Activated CD4-positive, alpha-beta memory T cell treated with anti-CD3 and anti-CD28 coated beads, Interleukin-2, amount 10 ng/mL, durations not matched to agents 7 days and 5 days (primary cell): Measurements from ENCODE around the gene ABHD12. TPM values are rescaled to one million over a fixed set of nuclear protein-coding genes. Genes with fewer than 3 reads are reported as not detected.
A peak's percentile ranks its signal among the peaks of the same experiment; 100 is the strongest.

ENCODE experiments used
- CTCF ChIA-PET: fragments of 350-600 bp; sonication (Branson Sonifier 250); formaldehyde crosslinking; loops from one replicate; lab custom pipeline; 2021; ENCODE audit warnings: antibody characterized with exemption, inconsistent platforms; lab: Charles Lee
- POLR2A ChIA-PET: fragments of 350-600 bp; sonication (Branson Sonifier 250); formaldehyde crosslinking; loops from one replicate; lab custom pipeline; 2021; ENCODE audit warnings: antibody characterized with exemption; lab: Charles Lee
- DNase-seq: peaks from one replicate; pipeline ENCODE4 v3.0.0-alpha.2; 2020
- H3K27ac Mint-ChIP-seq: one replicate; pipeline ENCODE4 v1.8.0; 2021; ENCODE audit warnings: mild to moderate bottlenecking, mixed read lengths
- H3K27me3 Mint-ChIP-seq: one replicate; pipeline ENCODE4 v1.8.0; 2021; ENCODE audit warnings: mixed read lengths
- H3K36me3 Mint-ChIP-seq: one replicate; pipeline ENCODE4 v1.8.0; 2021; ENCODE audit warnings: low read depth, mixed read lengths
- H3K4me1 Mint-ChIP-seq: one replicate; pipeline ENCODE4 v1.8.0; 2021; ENCODE audit warnings: mixed read lengths
- H3K4me3 Mint-ChIP-seq: one replicate; pipeline ENCODE4 v1.8.0; 2021; ENCODE audit warnings: mild to moderate bottlenecking, mixed read lengths
- H3K9me3 Mint-ChIP-seq: one replicate; pipeline ENCODE4 v1.8.0; 2021; ENCODE audit warnings: mixed read lengths
- total RNA-seq, 2 experiments: library from RNA; stranded (reverse); gene quantifications; one replicate each; pipeline ENCODE4 v1.2.3, GENCODE V29; 2021

Gene ABHD12
- total RNA-seq, 2 experiments from 2014 or later = 30.8 to 31.7 TPM

GRCh38 chr20:25303292-25304024, 87.2 kb downstream of the ABHD12 start:
- H3K4me1 Mint-ChIP-seq = peaks cover 2% of the 10 kb centered on the region
- H3K9me3 Mint-ChIP-seq = no peaks in the 10 kb centered on the region
- peaks cover 5% of the 10 kb centered on the region for H3K36me3 Mint-ChIP-seq
- ChIA-PET POLR2A (no interaction called here), CTCF (interaction anchor here (0.9 kb wide), 1 partner anchor 96 kb away, joined by 3 read pairs; no protein-coding TSS in a partner anchor)
- H3K27me3 Mint-ChIP-seq = no peaks in the 10 kb centered on the region
- H3K4me3 Mint-ChIP-seq = no peak overlapping the region
- no peak overlapping the region for H3K27ac Mint-ChIP-seq
- DNase-seq = no peak

- no peak overlapping the region for H3K4me3 Mint-ChIP-seq
- peaks cover 6% of the 10 kb centered on the region for H3K36me3 Mint-ChIP-seq
- peaks cover 5% of the 10 kb centered on the region for H3K4me1 Mint-ChIP-seq
- CTCF ChIA-PET = no interaction called here
- H3K9me3 Mint-ChIP-seq = no peaks in the 10 kb centered on the region
- H3K27me3 Mint-ChIP-seq = no peaks in the 10 kb centered on the region
- H3K27ac Mint-ChIP-seq = no peak overlapping the region
- DNase-seq = no peak
- POLR2A ChIA-PET = no interaction called here
Measured at GRCh38 chr20:25302596-25302995, 88.0 kb downstream of the ABHD12 start.

GRCh38 chr20:25301357-25301920, 89.2 kb downstream of the ABHD12 start:
- H3K4me3 Mint-ChIP-seq = no peak overlapping the region
- H3K9me3 Mint-ChIP-seq = no peaks in the 10 kb centered on the region
- no peak for DNase-seq
- H3K4me1 Mint-ChIP-seq = peaks cover 10% of the 10 kb centered on the region
- ChIA-PET POLR2A (interaction anchor here (0.6 to 1.2 kb wide), 2 partner anchors 106 to 243 kb away, joined by 3 read pairs; partner anchors contain the start of genes ACSS1 and ENTPD6), CTCF (interaction anchor here (1.6 kb wide), 1 partner anchor 98 kb away, joined by 5 read pairs; no protein-coding TSS in a partner anchor)
- H3K27ac Mint-ChIP-seq = no peak overlapping the region
- H3K27me3 Mint-ChIP-seq = no peaks in the 10 kb centered on the region
- peaks cover 6% of the 10 kb centered on the region for H3K36me3 Mint-ChIP-seq

- Mint-ChIP-seq H3K4me1 (peaks cover 11% of the 10 kb centered on the region), H3K36me3 (peaks cover 6% of the 10 kb centered on the region), H3K4me3 (no peak overlapping the region), H3K27ac (no peak overlapping the region), H3K9me3 (no peaks in the 10 kb centered on the region), H3K27me3 (no peaks in the 10 kb centered on the region)
- POLR2A ChIA-PET = interaction anchor here (0.7 to 1.2 kb wide), 2 partner anchors 9 to 105 kb away, joined by 3 read pairs; partner anchors contain the start of gene ENTPD6
- no peak for DNase-seq
- CTCF ChIA-PET = interaction anchor here (1.5 to 1.6 kb wide), 2 partner anchors 98 to 107 kb away, joined by 5 to 7 read pairs; partner anchors contain the start of gene GINS1
Measured at GRCh38 chr20:25300496-25301170, 90.0 kb downstream of the ABHD12 start.

GRCh38 chr20:25299806-25300205, 90.8 kb downstream of the ABHD12 start:
- POLR2A ChIA-PET = interaction anchor here (0.7 kb wide), 1 partner anchor 10 kb away, joined by 3 read pairs; no protein-coding TSS in a partner anchor
- Mint-ChIP-seq H3K36me3 (peaks cover 6% of the 10 kb centered on the region), H3K4me1 (peaks cover 11% of the 10 kb centered on the region), H3K4me3 (no peak overlapping the region), H3K27me3 (no peaks in the 10 kb centered on the region), H3K27ac (no peak overlapping the region), H3K9me3 (no peaks in the 10 kb centered on the region)
- no peak for DNase-seq
- CTCF ChIA-PET = interaction anchor here (0.6 to 1.6 kb wide), 3 partner anchors 99 to 365 kb away, joined by 3 to 7 read pairs (median 5); partner anchors contain the start of gene GINS1

- no peak for DNase-seq
- Mint-ChIP-seq H3K36me3 (peaks cover 6% of the 10 kb centered on the region), H3K4me1 (peaks cover 11% of the 10 kb centered on the region), H3K27me3 (no peaks in the 10 kb centered on the region), H3K4me3 (no peak overlapping the region), H3K27ac (peak overlapping the region; percentile 47), H3K9me3 (no peaks in the 10 kb centered on the region)
- ChIA-PET POLR2A (no interaction called here), CTCF (interaction anchor here (0.9 to 5.1 kb wide), 3 partner anchors 10 to 100 kb away, joined by 3 to 33 read pairs (median 4); no protein-coding TSS in a partner anchor)
Measured at GRCh38 chr20:25297141-25297905, 93.3 kb downstream of the ABHD12 start.

GRCh38 chr20:25296094-25297093, 94.2 kb downstream of the ABHD12 start:
- H3K9me3 Mint-ChIP-seq = no peaks in the 10 kb centered on the region
- no peak overlapping the region for H3K27ac Mint-ChIP-seq
- peak; percentile 38 for DNase-seq
- H3K4me1 Mint-ChIP-seq = peaks cover 11% of the 10 kb centered on the region
- H3K4me3 Mint-ChIP-seq = no peak overlapping the region
- POLR2A ChIA-PET = interaction anchor here (1.1 kb wide), 1 partner anchor 48 kb away, joined by 3 read pairs; the partner anchor contains the start of gene PYGB
- no peaks in the 10 kb centered on the region for H3K27me3 Mint-ChIP-seq
- CTCF ChIA-PET = interaction anchor here (0.9 to 5.1 kb wide), 3 partner anchors 11 to 101 kb away, joined by 3 to 33 read pairs (median 4); no protein-coding TSS in a partner anchor
- H3K36me3 Mint-ChIP-seq = peaks cover 6% of the 10 kb centered on the region

- Mint-ChIP-seq H3K27ac (no peak overlapping the region), H3K4me3 (no peak overlapping the region), H3K27me3 (no peaks in the 10 kb centered on the region), H3K4me1 (peaks cover 11% of the 10 kb centered on the region), H3K9me3 (no peaks in the 10 kb centered on the region), H3K36me3 (peaks cover 6% of the 10 kb centered on the region)
- DNase-seq = no peak
- ChIA-PET CTCF (interaction anchor here (0.8 to 5.1 kb wide), 3 partner anchors 19 to 102 kb away, joined by 3 to 33 read pairs (median 4); no protein-coding TSS in a partner anchor), POLR2A (interaction anchor here (1.1 kb wide), 1 partner anchor 47 kb away, joined by 3 read pairs; the partner anchor contains the start of gene PYGB)
Measured at GRCh38 chr20:25295386-25296093, 95.1 kb downstream of the ABHD12 start.

- Mint-ChIP-seq H3K36me3 (peaks cover 6% of the 10 kb centered on the region), H3K27me3 (no peaks in the 10 kb centered on the region), H3K4me1 (peaks cover 11% of the 10 kb centered on the region), H3K9me3 (no peaks in the 10 kb centered on the region), H3K4me3 (no peak overlapping the region), H3K27ac (no peak overlapping the region)
- CTCF ChIA-PET = interaction anchor here (0.8 to 5.1 kb wide), 3 partner anchors 14 to 103 kb away, joined by 3 to 33 read pairs (median 5); no protein-coding TSS in a partner anchor
- POLR2A ChIA-PET = no interaction called here
- peak; percentile 48 for DNase-seq
Measured at GRCh38 chr20:25294459-25295385, 95.9 kb downstream of the ABHD12 start.
